C4-2B (cell line): ENCODE measurements around the gene RPS2.

ENCODE experiments used
- H3K27ac ChIP-seq: fragments of 450-650 bp; 2 replicates; pipeline ENCODE4 v1.5.1; 2017
- CTCF ChIP-seq: fragments of 450-650 bp; conservative IDR thresholded peaks from 2 replicates; pipeline ENCODE4 v1.5.1; 2017; ENCODE audit warnings: mild to moderate bottlenecking
- ZFX ChIP-seq: fragments of 450-650 bp; IDR thresholded peaks from 2 replicates; pipeline ENCODE4 v1.6.1; 2017

Gene RPS2

DNA sequence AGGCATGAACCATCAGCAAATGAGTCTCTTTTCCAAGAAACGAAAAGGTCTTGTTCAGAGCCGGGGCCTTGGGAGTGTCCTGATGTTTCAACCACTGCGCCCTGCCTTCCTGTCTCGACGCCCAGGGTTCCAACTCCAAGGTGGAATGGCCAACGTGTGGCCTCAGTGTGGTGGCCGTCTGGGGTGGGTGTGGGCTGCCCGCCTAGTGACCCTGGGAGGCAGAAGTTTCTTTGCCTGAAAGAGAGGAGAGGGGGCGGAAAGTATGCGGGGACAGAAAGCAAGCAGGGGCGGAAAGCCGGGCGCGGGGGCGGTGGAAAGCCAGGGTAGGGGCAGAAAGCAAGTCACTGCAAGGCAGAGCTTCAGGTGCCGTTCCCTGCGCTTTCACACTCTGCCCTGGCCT is 25.7 kb downstream of the RPS2 start:
- TF ChIP-seq CTCF (no peak), ZFX (no peak)
- H3K27ac ChIP-seq: no peak overlapping the region

GRCh38 chr16:1938316-1938715 is 26.3 kb downstream of the RPS2 start:
- H3K27ac ChIP-seq: no peak overlapping the region
- TF ChIP-seq ZFX: no peak
- TF ChIP-seq CTCF: no peak

GRCh38 chr16:1936945-1937479 is 27.6 kb downstream of the RPS2 start:
- H3K27ac ChIP-seq: no peak overlapping the region
- TF ChIP-seq ZFX (no peak), CTCF (no peak)

DNA sequence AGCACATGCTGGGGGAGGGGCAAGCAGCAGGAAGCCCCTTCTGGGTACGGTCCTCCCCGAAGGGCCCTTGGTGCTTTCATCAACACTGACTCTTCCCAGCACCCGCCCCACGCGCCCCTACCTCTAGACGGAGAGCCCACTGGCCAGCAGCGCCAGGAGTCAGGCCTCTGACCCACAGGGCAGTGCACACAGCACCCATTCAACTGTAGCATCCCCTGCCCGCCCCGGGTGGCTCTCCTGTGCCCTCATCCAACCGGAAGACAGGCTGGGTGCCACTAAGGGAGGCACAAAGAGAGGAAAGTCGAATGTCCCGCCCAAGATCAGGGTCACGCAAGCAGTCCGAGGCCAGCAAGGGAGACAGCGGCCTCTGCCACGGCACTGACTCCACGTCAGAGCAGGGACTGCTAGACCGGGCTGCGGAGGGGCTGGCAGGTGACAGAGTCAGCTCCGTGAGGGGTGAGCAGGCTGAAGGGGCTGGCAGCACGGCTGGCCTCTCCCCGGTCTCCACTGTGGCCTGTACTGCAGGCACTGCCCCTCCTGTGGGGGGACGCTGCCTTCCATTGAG is 31.4 kb downstream of the RPS2 start:
- no peak overlapping the region for H3K27ac ChIP-seq
- no peak for TF ChIP-seq CTCF
- TF ChIP-seq ZFX: no peak

GRCh38 chr16:1932050-1933028 is 32.3 kb downstream of the RPS2 start:
- TF ChIP-seq ZFX (no peak), CTCF (no peak; the same call in 1 of the 2 replicates)
- no peak overlapping the region for H3K27ac ChIP-seq

- TF ChIP-seq CTCF: no peak
- no peak for TF ChIP-seq ZFX
- H3K27ac ChIP-seq: peak overlapping the region; percentile 54; the same call in 1 of the 2 replicates
Observed at GRCh38 chr16:1930338-1930720, 34.3 kb downstream of the RPS2 start.
